Measurements from ENCODE around the gene PLCB3.

- TF ChIP-seq POLR2AphosphoS5 (IDR thresholded peaks at IDR 0.05; ENCODE audit: low read depth, low read length) (peak; percentile 72), REST (IDR thresholded peaks at IDR 0.05; ENCODE audit: insufficient read depth in 1 of 2, low read depth in 2 of 2, low read length in 2 of 2) (peak in 1 of 2 experiments; percentile 4; a peak in 1 of 4 replicates), SIN3A (IDR thresholded peaks at IDR 0.05; ENCODE audit: borderline replicate concordance, insufficient read depth, low read length) (peak; percentile 48; the same call in 1 of the 2 replicates), TAF1 (IDR thresholded peaks at IDR 0.05; ENCODE audit: borderline replicate concordance, insufficient read depth, low read length) (peak; percentile 83; the same call in 1 of the 2 replicates)
Measured at GRCh38 chr11:64240435-64241240, 10.7 kb upstream of the PLCB3 start, which contains the start of gene FKBP2.
